HepG2 (cell line): Measurements from ENCODE around the gene PCDHGB2. TPM values are rescaled to one million over a fixed set of nuclear protein-coding genes. Genes with fewer than 3 reads are reported as not detected.

Experiments
- ATAD3A ChIP-seq: sonication (generic); formaldehyde crosslinking; IDR thresholded peaks from 2 replicates; pipeline ENCODE4 v1.4.0; 2020; ENCODE audit warnings: missing genetic modification reagents
- CENPX ChIP-seq: sonication (generic); formaldehyde crosslinking; IDR thresholded peaks from 2 replicates; pipeline ENCODE4 v1.9.0; 2021; ENCODE audit warnings: mild to moderate bottlenecking, missing genetic modification reagents, moderate library complexity
- DMAP1 ChIP-seq: IDR thresholded peaks from 2 replicates; pipeline ENCODE4 v1.6.1; 2016
- HIVEP1 ChIP-seq: sonication (generic); formaldehyde crosslinking; IDR thresholded peaks from 2 replicates; pipeline ENCODE4 v1.4.0; 2020; ENCODE audit warnings: mild to moderate bottlenecking, missing genetic modification reagents
- HOXA7 ChIP-seq: sonication (generic); formaldehyde crosslinking; IDR thresholded peaks from 2 replicates; pipeline ENCODE4 v1.8.1; 2022; ENCODE audit warnings: mild to moderate bottlenecking, missing genetic modification reagents, moderate library complexity
- KDM4B ChIP-seq: sonication (generic); formaldehyde crosslinking; IDR thresholded peaks from 2 replicates; pipeline ENCODE4 v1.4.0; 2020; ENCODE audit warnings: missing genetic modification reagents
- MEIS1 ChIP-seq: sonication (generic); formaldehyde crosslinking; IDR thresholded peaks from 2 replicates; pipeline ENCODE4 v1.9.0; 2021; ENCODE audit warnings: mild to moderate bottlenecking, missing genetic modification reagents, moderate library complexity, borderline replicate concordance
- MIXL1 ChIP-seq: IDR thresholded peaks from 2 replicates; pipeline ENCODE4 v1.6.1; 2016
- NFYC ChIP-seq: IDR thresholded peaks from 2 replicates; pipeline ENCODE4 v1.6.1; 2016; ENCODE audit warnings: missing genetic modification reagents, missing compliant biosample characterization
- RFX3 ChIP-seq: IDR thresholded peaks from 2 replicates; pipeline ENCODE4 v1.6.1; 2016; ENCODE audit warnings: missing biosample characterization, missing genetic modification reagents
- SP5 ChIP-seq: IDR thresholded peaks from 2 replicates; pipeline ENCODE4 v1.6.1; 2016; ENCODE audit warnings: low read depth, borderline replicate concordance
- STAT5B ChIP-seq: sonication (generic); formaldehyde crosslinking; IDR thresholded peaks from 2 replicates; pipeline ENCODE4 v1.4.0; 2020; ENCODE audit warnings: missing genetic modification reagents
- SYNCRIP ChIP-seq: fragments of 200-400 bp; formaldehyde crosslinking; IDR thresholded peaks from 2 replicates; pipeline ENCODE4 v1.6.1; 2018; ENCODE audit warnings: mild to moderate bottlenecking, low read depth, low read length; ENCODE audit not compliant: insufficient read depth
- TCF12 ChIP-seq, 2 experiments: fragments of 450-650 bp in 1 of 2; sonication (generic) in 1 of 2; formaldehyde crosslinking in 1 of 2; IDR thresholded peaks; 2 replicates each; pipeline versions ENCODE4 v1.6.1 to v1.8.0; 2017 to 2022; ENCODE audit warnings: antibody characterized with exemption in 1 of 2, mild to moderate bottlenecking in 1 of 2, missing genetic modification reagents in 1 of 2, moderate library complexity in 1 of 2
- ZNF136 ChIP-seq: sonication (generic); formaldehyde crosslinking; IDR thresholded peaks from 2 replicates; pipeline ENCODE4 v1.8.1; 2022; ENCODE audit warnings: low read depth, mild to moderate bottlenecking, moderate library complexity, missing genetic modification reagents
- ZNF232 ChIP-seq: sonication (generic); formaldehyde crosslinking; IDR thresholded peaks from 2 replicates; pipeline ENCODE4 v1.4.0; 2020; ENCODE audit warnings: missing genetic modification reagents, borderline replicate concordance
- ZNF251 ChIP-seq: sonication (generic); formaldehyde crosslinking; IDR thresholded peaks from 2 replicates; pipeline ENCODE4 v1.9.0; 2021; ENCODE audit warnings: mild to moderate bottlenecking, missing genetic modification reagents
- polyA plus RNA-seq, 8 experiments: library from polyadenylated mRNA; depleted of rRNA in 3 of 8; stranded (reverse) in 7 of 8; unstranded in 1 of 8; fragments of >200 nt; fragmentation: Illumina TruSeq in 4 of 8; extraction: Trizol in 4 of 8; gene quantifications; 2 replicates each; pipeline versions ENCODE4 v1.2.1 to v1.2.3, GENCODE V29; 2011 to 2016; ENCODE audit warnings: low read depth in 4 of 8, missing spikeins in 1 of 8, mixed read lengths in 1 of 8; ENCODE audit not compliant: insufficient read depth in 1 of 8
- total RNA-seq, 5 experiments: library from RNA; depleted of rRNA; stranded (reverse); fragments of >200 nt; fragmentation: Illumina TruSeq; extraction: Trizol; gene quantifications; 2 replicates each; pipeline ENCODE4 v1.2.3, GENCODE V29; 2016; ENCODE audit warnings: low read depth in 1 of 5
- TF ChIP-seq, protein P1 (sequence below): sonication (generic); formaldehyde crosslinking; IDR thresholded peaks from 2 replicates; pipeline ENCODE4 v1.5.0; 2020; ENCODE audit warnings: mild to moderate bottlenecking, missing genetic modification reagents
- TF ChIP-seq, protein P2 (sequence below): sonication (generic); formaldehyde crosslinking; IDR thresholded peaks from 2 replicates; pipeline ENCODE4 v1.4.0; 2020; ENCODE audit warnings: mild to moderate bottlenecking, missing genetic modification reagents
- TF ChIP-seq, protein P3 (sequence below): sonication (generic); formaldehyde crosslinking; IDR thresholded peaks from 2 replicates; pipeline ENCODE4 v1.4.0; 2020; ENCODE audit warnings: missing genetic modification reagents, mild to moderate bottlenecking, borderline replicate concordance
- TF ChIP-seq, protein P4 (sequence below): sonication (generic); formaldehyde crosslinking; IDR thresholded peaks from 2 replicates; pipeline ENCODE4 v1.4.0; 2020; ENCODE audit warnings: mild to moderate bottlenecking, missing genetic modification reagents

The PCDHGB2 gene
- total and polyA plus RNA-seq, 2 of the 13 experiments (the other 11 are each of a cell fraction or from before 2014, with no cell fraction given) = 0.64 to 0.82 TPM

DNA sequence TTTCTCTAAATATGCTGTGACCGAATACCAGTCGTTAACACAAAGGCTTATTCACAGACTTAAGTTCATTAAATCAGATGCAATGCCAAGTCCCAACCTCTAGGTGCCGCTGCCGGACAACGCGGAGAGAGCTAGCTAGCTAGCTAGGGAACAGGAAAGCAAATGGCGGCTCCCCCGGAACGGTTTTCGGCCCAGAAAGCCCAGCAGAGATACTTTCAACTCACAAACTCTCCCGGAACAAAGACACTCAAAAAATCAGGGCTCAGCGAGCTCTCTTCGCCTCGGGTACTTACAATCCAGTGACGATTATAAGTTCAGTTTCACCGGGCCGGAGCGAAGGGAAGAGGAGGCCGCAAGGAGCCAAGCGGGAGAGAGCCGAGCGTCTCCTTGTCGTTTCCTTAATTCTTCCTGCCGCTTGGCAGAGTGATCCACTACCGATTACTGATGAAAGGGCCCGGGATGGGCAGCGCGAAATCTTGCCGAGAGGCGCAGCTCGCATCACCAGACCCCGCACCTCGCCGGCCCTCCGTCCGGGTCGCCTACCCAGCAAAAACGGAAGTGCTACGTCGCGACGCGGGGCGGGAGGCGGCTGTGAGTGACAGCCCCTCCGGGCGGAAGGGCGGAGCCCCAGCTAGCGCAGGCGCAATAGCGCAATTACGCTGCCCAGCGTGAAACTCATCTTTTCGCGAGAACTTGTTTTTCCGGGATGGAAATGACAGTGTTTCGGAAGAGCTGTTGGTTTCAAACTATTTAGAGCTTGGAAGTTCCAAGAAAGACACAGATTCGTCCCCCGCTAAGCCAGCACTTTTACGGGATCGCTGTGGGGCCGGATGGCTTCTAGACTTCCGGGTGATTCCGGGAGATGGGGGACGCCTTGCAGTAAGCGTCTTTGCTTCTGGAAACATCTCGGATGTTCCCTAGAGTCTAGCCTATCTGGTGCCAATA lies 39.3 kb upstream of the PCDHGB2 start, which contains the start of gene TAF7 (continued):
- TF ChIP-seq, protein P1, sequence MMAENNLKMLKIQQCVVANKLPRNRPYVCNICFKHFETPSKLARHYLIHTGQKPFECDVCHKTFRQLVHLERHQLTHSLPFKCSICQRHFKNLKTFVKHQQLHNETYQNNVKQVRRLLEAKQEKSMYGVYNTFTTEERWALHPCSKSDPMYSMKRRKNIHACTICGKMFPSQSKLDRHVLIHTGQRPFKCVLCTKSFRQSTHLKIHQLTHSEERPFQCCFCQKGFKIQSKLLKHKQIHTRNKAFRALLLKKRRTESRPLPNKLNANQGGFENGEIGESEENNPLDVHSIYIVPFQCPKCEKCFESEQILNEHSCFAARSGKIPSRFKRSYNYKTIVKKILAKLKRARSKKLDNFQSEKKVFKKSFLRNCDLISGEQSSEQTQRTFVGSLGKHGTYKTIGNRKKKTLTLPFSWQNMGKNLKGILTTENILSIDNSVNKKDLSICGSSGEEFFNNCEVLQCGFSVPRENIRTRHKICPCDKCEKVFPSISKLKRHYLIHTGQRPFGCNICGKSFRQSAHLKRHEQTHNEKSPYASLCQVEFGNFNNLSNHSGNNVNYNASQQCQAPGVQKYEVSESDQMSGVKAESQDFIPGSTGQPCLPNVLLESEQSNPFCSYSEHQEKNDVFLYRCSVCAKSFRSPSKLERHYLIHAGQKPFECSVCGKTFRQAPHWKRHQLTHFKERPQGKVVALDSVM (CRISPR knock-in tag) = 0 out of 2 replicates have a peak, but pooled peaks have one; percentile 40
- TF ChIP-seq TCF12 (IDR thresholded peaks at IDR 0.05) (no peak), TCF12 (CRISPR knock-in tag; IDR thresholded peaks at IDR 0.05) (no peak), SYNCRIP (no peak), KDM4B (CRISPR knock-in tag) (peak; percentile 18; the same call in 1 of the 2 replicates), ATAD3A (CRISPR knock-in tag) (no peak), ZNF136 (peak; percentile 49; the same call in 1 of the 2 replicates), ZNF251 (CRISPR knock-in tag) (no peak), MIXL1 (CRISPR knock-in tag) (no peak), HOXA7 (CRISPR knock-in tag) (no peak), NFYC (CRISPR knock-in tag) (no peak), HIVEP1 (peak; percentile 71; the same call in 1 of the 2 replicates), MEIS1 (CRISPR knock-in tag) (peak; percentile 95), CENPX (CRISPR knock-in tag) (no peak), SP5 (CRISPR knock-in tag) (peak; percentile 65; the same call in 1 of the 2 replicates), RFX3 (CRISPR knock-in tag) (no peak), DMAP1 (CRISPR knock-in tag) (peak; percentile 45; the same call in 1 of the 2 replicates), STAT5B (CRISPR knock-in tag) (no peak), ZNF232 (CRISPR knock-in tag) (peak; percentile 42; the same call in 1 of the 2 replicates)
- TF ChIP-seq, protein P2, sequence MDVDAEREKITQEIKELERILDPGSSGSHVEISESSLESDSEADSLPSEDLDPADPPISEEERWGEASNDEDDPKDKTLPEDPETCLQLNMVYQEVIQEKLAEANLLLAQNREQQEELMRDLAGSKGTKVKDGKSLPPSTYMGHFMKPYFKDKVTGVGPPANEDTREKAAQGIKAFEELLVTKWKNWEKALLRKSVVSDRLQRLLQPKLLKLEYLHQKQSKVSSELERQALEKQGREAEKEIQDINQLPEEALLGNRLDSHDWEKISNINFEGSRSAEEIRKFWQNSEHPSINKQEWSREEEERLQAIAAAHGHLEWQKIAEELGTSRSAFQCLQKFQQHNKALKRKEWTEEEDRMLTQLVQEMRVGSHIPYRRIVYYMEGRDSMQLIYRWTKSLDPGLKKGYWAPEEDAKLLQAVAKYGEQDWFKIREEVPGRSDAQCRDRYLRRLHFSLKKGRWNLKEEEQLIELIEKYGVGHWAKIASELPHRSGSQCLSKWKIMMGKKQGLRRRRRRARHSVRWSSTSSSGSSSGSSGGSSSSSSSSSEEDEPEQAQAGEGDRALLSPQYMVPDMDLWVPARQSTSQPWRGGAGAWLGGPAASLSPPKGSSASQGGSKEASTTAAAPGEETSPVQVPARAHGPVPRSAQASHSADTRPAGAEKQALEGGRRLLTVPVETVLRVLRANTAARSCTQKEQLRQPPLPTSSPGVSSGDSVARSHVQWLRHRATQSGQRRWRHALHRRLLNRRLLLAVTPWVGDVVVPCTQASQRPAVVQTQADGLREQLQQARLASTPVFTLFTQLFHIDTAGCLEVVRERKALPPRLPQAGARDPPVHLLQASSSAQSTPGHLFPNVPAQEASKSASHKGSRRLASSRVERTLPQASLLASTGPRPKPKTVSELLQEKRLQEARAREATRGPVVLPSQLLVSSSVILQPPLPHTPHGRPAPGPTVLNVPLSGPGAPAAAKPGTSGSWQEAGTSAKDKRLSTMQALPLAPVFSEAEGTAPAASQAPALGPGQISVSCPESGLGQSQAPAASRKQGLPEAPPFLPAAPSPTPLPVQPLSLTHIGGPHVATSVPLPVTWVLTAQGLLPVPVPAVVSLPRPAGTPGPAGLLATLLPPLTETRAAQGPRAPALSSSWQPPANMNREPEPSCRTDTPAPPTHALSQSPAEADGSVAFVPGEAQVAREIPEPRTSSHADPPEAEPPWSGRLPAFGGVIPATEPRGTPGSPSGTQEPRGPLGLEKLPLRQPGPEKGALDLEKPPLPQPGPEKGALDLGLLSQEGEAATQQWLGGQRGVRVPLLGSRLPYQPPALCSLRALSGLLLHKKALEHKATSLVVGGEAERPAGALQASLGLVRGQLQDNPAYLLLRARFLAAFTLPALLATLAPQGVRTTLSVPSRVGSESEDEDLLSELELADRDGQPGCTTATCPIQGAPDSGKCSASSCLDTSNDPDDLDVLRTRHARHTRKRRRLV (CRISPR knock-in tag) = peak; percentile 71; the same call in 1 of the 2 replicates
- TF ChIP-seq, protein P3, sequence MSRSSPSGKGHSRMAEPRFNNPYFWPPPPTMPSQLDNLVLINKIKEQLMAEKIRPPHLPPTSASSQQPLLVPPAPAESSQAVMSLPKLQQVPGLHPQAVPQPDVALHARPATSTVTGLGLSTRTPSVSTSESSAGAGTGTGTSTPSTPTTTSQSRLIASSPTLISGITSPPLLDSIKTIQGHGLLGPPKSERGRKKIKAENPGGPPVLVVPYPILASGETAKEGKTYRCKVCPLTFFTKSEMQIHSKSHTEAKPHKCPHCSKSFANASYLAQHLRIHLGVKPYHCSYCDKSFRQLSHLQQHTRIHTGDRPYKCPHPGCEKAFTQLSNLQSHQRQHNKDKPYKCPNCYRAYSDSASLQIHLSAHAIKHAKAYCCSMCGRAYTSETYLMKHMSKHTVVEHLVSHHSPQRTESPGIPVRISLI = no peak
- TF ChIP-seq, protein P4, sequence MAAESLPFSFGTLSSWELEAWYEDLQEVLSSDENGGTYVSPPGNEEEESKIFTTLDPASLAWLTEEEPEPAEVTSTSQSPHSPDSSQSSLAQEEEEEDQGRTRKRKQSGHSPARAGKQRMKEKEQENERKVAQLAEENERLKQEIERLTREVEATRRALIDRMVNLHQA (CRISPR knock-in tag) = no peak
